Nephron progenitor cell (in vitro differentiated cells): ENCODE data around the gene BHLHA15.
A peak's percentile ranks its signal among the peaks of the same experiment; 100 is the strongest.
"Not testable (repeated sequence)": the region's sequence is repeated elsewhere in the genome, so short reads cannot be mapped to it uniquely, and the experiment has no call there.

Source experiments
- DNase-seq: peaks from one replicate; pipeline ENCODE4 v3.0.0; 2021
- H3K27ac Mint-ChIP-seq: 2 replicates; pipeline ENCODE4 v1.8.0; 2021; ENCODE audit warnings: mild to moderate bottlenecking, moderate library complexity, mixed read lengths
- H3K27me3 Mint-ChIP-seq: 2 replicates; pipeline ENCODE4 v1.8.0; 2021; ENCODE audit warnings: mild to moderate bottlenecking, low read depth, mixed read lengths; ENCODE audit not compliant: poor library complexity
- H3K36me3 Mint-ChIP-seq: 2 replicates; pipeline ENCODE4 v1.8.0; 2021; ENCODE audit warnings: low read depth, mixed read lengths
- H3K4me1 Mint-ChIP-seq: 2 replicates; pipeline ENCODE4 v1.8.0; 2021; ENCODE audit warnings: mixed read lengths
- H3K4me3 Mint-ChIP-seq: 2 replicates; pipeline ENCODE4 v1.8.0; 2021; ENCODE audit warnings: mild to moderate bottlenecking, moderate library complexity, mixed read lengths
- H3K9me3 Mint-ChIP-seq: 2 replicates; pipeline ENCODE4 v1.8.0; 2021; ENCODE audit warnings: mild to moderate bottlenecking, moderate library complexity, mixed read lengths
- CTCF ChIP-seq: fragments of 200-600 bp; sonication (generic); IDR thresholded peaks from 2 replicates; pipeline ENCODE4 v1.5.0; 2021; ENCODE audit warnings: antibody characterized with exemption

BHLHA15 gene

GRCh38 chr7:98215561-98216495, 4.6 kb downstream of the BHLHA15 start:
- peaks cover 30% of the 10 kb centered on the region for H3K4me1 Mint-ChIP-seq
- no peak for DNase-seq

DNA sequence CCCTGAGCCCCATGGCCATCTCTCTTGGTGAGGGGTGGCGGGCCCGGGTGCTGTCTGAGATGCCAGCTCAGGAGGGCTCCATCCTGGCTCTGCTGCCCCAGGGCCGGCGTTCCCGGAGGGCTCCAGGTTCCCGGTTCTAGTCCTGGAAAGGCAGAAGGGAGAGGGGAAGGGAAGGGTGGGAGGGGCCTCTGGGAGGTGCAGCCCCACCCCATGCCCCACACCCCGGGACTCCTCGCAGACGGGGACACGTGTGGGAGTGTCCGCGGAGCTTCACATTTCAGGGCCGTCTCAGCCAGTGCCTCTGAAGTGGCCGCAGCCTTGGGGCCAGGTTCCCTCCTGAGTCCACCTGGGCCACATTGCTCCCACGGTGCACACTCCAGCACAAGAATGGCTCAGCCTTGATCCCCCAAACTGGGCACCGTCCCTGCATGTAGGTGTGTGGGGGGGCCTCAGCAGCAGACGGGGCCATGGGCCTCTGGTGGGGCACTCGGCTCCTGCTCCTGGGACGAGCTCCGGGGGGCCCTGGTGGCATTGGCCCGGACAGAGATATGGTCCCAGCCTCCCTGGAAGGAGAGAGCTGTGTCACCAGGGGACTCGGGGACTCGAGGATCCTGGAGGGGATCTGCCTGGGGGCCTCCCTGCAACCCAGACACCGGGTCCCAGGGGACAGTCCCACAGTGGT, 5.8 kb downstream of the BHLHA15 start:
- H3K9me3 Mint-ChIP-seq, result peaks cover 9% of the 10 kb centered on the region
- no peak overlapping the region for H3K4me3 Mint-ChIP-seq

More at GRCh38 chr7:98215561-98216495, 4.6 kb downstream of the BHLHA15 start:
- TF ChIP-seq CTCF, result no peak
- peak overlapping the region; percentile 34 for H3K4me3 Mint-ChIP-seq
- peaks cover 9% of the 10 kb centered on the region for H3K9me3 Mint-ChIP-seq
- peaks cover 19% of the 10 kb centered on the region for H3K36me3 Mint-ChIP-seq
- peaks cover 5% of the 10 kb centered on the region for H3K27me3 Mint-ChIP-seq
- H3K27ac Mint-ChIP-seq, result no peak overlapping the region

DNA sequence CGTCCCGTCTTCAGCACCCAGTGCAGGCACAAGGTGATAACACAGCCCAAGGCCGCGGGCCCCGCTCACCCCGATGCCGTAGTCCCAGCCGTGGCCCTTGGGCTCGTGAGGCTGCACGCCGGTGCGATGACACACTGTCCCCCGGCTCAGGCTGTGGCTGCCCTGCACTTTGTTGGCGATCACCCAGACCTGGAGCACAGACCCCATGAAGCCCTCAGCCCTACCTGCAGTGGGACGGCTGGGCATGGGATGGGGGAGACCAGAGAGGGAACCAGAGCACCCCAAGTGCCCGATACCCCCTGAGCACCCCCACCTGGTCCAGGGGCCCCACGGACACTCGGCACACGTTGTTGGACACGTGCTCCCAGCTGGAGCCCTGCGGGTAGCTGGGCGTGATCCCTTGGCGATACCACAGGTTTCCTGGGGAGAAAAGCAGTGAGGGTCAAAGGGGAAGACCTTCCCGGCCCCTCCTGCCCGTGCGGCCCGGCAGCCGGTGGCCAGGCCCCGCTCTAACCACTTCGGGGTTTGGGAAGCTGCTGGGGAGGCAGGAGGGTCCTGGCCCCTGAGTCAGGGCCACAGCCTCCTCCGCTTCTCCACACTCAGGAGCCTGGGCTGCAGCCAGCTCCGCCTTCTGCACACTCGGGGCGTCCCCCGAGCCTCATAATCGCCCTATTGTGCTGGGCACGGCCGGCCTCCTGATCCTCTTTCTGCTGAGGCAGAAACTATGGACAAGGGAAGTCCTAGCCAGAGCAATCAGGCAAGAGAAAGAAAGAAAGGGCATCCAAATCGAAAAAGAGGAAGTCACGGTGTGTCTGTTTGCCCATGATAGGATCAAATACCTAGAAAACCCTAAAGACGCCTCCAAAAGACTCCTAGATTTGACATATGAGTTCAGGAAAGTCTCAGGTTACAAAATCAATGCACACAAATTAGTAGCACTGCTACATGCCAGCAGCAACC, 6.7 kb downstream of the BHLHA15 start:
- H3K36me3 Mint-ChIP-seq, result peaks cover 19% of the 10 kb centered on the region
- H3K4me1 Mint-ChIP-seq, result peaks cover 25% of the 10 kb centered on the region
- H3K4me3 Mint-ChIP-seq, result peak overlapping the region; percentile 54
- H3K27me3 Mint-ChIP-seq, result peaks cover 5% of the 10 kb centered on the region
- H3K9me3 Mint-ChIP-seq, result peaks cover 9% of the 10 kb centered on the region
- TF ChIP-seq CTCF, result no peak
- DNase-seq, result no peak
- H3K27ac Mint-ChIP-seq, result peak overlapping the region; percentile 92

More for the DNA sequence above, 5.8 kb downstream of the BHLHA15 start:
- Mint-ChIP-seq H3K27me3 (peaks cover 5% of the 10 kb centered on the region), H3K36me3 (peaks cover 19% of the 10 kb centered on the region), H3K27ac (no peak overlapping the region), H3K4me1 (peaks cover 25% of the 10 kb centered on the region)
- no peak for TF ChIP-seq CTCF
- DNase-seq, result no peak

DNA sequence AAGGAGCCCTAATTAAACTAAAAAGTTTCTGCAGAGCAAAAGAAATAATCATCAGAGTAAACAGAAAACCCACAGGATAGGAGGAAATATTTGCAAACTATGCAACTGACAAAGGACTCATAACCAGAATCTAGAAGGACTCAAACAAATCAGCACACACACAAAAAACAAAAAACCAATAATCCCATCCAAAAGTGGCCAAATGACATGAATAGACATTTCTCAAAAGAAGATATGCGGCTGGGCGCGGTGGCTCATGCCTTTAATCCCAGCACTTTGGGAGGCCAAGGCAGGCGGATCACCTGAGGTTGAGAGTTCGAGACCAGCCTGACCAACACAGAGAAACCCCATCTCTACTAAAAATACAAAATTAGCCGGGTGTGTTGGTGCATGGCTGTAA, 8.1 kb downstream of the BHLHA15 start:
- not testable (repeated sequence) for H3K4me3 Mint-ChIP-seq, DNase-seq, H3K27ac Mint-ChIP-seq, H3K27me3 Mint-ChIP-seq, H3K9me3 Mint-ChIP-seq
- H3K4me1 Mint-ChIP-seq, result peaks cover 31% of the 10 kb centered on the region
- peaks cover 19% of the 10 kb centered on the region for H3K36me3 Mint-ChIP-seq

- Mint-ChIP-seq H3K9me3 (peaks cover 9% of the 10 kb centered on the region), H3K27ac (no peak overlapping the region), H3K36me3 (peaks cover 31% of the 10 kb centered on the region), H3K4me3 (no peak overlapping the region), H3K4me1 (peaks cover 30% of the 10 kb centered on the region), H3K27me3 (no peaks in the 10 kb centered on the region)
- DNase-seq, result no peak
- no peak for TF ChIP-seq CTCF
These were observed 10.6 kb downstream of the BHLHA15 start for GRCh38 chr7:98221611-98222532.
